ENCODE results near the gene TCF12.
"Not testable (repeated sequence)": the region's sequence is repeated elsewhere in the genome, so short reads cannot be mapped to it uniquely, and the experiment has no call there.

The TCF12 gene

GRCh38 chr15:57091636-57092035 lies 173.2 kb downstream of the TCF12 start:
- TF ChIP-seq, protein P1, sequence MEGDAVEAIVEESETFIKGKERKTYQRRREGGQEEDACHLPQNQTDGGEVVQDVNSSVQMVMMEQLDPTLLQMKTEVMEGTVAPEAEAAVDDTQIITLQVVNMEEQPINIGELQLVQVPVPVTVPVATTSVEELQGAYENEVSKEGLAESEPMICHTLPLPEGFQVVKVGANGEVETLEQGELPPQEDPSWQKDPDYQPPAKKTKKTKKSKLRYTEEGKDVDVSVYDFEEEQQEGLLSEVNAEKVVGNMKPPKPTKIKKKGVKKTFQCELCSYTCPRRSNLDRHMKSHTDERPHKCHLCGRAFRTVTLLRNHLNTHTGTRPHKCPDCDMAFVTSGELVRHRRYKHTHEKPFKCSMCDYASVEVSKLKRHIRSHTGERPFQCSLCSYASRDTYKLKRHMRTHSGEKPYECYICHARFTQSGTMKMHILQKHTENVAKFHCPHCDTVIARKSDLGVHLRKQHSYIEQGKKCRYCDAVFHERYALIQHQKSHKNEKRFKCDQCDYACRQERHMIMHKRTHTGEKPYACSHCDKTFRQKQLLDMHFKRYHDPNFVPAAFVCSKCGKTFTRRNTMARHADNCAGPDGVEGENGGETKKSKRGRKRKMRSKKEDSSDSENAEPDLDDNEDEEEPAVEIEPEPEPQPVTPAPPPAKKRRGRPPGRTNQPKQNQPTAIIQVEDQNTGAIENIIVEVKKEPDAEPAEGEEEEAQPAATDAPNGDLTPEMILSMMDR (conservative IDR thresholded peaks at IDR 0.05; ENCODE audit: control insufficient read depth, insufficient read depth, low read depth, low read length): no peak
- no peak overlapping the region for H3K4me3 ChIP-seq (ENCODE audit: control insufficient read depth, low read depth, low read length)
- DNase-seq (ENCODE audit: low read depth): no peak

DNA sequence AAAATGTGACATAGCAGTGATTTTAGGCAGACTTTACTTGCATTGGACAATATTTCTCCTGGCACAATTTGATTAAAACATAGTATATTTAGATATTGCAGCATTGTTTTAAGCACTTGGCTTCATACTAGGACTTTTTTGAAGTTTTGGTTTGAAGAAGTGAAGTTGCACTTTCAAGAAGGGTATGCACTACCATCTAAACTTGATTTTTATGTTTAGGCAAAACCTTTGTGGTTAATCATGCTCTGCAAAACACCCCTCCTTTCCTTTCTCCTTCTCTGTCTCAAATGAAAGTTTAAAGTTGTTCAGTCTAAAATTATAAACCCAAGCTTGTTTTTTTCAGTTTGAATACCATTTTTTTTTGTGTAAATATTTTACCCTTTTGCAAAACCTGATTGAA lies 173.8 kb downstream of the TCF12 start:
- TF ChIP-seq, protein P1 (conservative IDR thresholded peaks at IDR 0.05; ENCODE audit: control insufficient read depth, insufficient read depth, low read depth, low read length): no peak
- no peak for DNase-seq (ENCODE audit: low read depth)
- no peak overlapping the region for H3K4me3 ChIP-seq (ENCODE audit: control insufficient read depth, low read depth, low read length)

GRCh38 chr15:57094321-57095257 lies 176.1 kb downstream of the TCF12 start:
- TF ChIP-seq, protein P1 (conservative IDR thresholded peaks at IDR 0.05; ENCODE audit: control insufficient read depth, insufficient read depth, low read depth, low read length): no peak
- no peak for DNase-seq (ENCODE audit: low read depth)

DNA sequence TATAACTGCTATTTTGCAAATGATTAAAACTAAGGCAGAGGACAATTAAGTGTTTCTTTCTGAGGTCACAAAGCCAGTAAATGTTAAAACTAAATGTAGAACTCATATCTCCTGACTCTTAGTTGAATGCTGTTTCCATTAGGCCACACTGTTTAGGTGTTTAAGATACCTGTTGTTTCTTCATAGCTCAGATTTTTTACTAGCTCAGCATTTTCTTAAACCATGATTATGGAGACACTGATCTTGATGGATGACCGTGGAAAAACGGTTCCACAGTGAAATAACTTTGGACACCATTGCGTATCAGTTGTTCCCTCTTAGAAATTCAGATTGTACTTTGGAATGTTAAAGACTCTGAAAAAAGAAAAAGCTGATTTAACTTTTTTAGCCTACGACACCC lies 177.5 kb downstream of the TCF12 start:
- TF ChIP-seq, protein P1 (conservative IDR thresholded peaks at IDR 0.05; ENCODE audit: control insufficient read depth, insufficient read depth, low read depth, low read length): no peak
- H3K4me3 ChIP-seq (ENCODE audit: control insufficient read depth, low read depth, low read length): no peak overlapping the region
- no peak for DNase-seq (ENCODE audit: low read depth)

More at GRCh38 chr15:57094321-57095257, 176.1 kb downstream of the TCF12 start:
- H3K4me3 ChIP-seq (ENCODE audit: control insufficient read depth, low read depth, low read length): no peak overlapping the region

DNA sequence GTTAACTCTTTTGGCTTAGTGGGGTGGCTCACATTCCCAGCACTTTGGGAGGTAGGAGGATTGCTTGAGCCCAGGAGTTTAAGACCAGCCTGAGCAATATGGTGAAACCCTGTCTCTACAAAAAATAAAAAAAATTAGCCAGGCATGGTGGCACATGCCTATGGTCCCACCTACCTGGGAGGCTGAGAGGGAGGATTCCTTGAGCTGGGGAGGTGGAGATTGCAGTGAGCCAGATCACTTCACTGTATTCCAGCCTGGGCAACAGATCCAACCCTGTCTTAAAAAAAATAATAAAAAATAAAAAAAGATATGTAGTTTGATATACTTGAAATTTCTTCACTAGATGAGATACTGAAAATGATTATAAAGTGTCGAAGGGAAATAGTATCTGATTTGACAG lies 178.8 kb downstream of the TCF12 start:
- DNase-seq (ENCODE audit: low read depth): no peak
- TF ChIP-seq, protein P1 (conservative IDR thresholded peaks at IDR 0.05; ENCODE audit: control insufficient read depth, insufficient read depth, low read depth, low read length): no peak
- no peak overlapping the region for H3K4me3 ChIP-seq (ENCODE audit: control insufficient read depth, low read depth, low read length)

DNA sequence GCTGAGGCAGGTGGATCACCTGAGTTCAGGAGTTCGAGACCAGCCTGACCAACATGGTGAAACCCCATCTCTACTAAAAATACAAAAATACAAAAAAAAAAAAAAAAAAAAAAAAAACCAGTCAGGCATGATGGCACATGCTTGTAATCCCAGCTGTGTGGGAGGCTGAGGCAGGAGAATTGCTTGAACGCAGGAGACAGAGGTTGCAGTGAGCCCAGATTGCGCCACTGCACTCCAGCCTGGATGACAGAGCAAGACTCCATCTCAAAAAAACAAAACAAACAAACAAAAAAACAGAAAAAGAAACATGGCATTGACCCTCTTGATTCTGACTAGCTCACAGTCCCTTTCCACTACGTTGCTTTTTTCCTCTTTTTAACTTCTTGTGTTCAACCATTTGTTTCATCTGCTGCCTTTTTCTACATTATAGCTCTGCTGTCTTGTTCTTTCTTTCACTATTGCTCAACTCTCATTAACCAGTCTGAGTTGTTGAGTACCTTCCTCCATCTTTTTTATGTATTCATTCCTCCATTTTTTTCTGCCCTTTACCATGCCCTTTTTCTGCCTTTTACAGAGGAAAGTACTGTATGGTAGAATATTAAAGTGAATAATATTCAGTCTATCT lies 179.6 kb downstream of the TCF12 start:
- peak; percentile 46 for DNase-seq (ENCODE audit: low read depth)
- H3K4me3 ChIP-seq (ENCODE audit: control insufficient read depth, low read depth, low read length): not testable (repeated sequence)

- no peak overlapping the region for H3K4me3 ChIP-seq (ENCODE audit: control insufficient read depth, low read depth, low read length)
- TF ChIP-seq, protein P1 (conservative IDR thresholded peaks at IDR 0.05; ENCODE audit: control insufficient read depth, insufficient read depth, low read depth, low read length): no peak
- peak; percentile 45 for DNase-seq (ENCODE audit: low read depth)
Measured at GRCh38 chr15:57098896-57099295, 180.5 kb downstream of the TCF12 start.

All from fibroblast of mammary gland (primary cell).